ENCODE data around the gene OR10G3. TPM values are rescaled to one million over a fixed set of nuclear protein-coding genes. Genes with fewer than 3 reads are reported as not detected.
A peak's percentile ranks its signal among the peaks of the same experiment; 100 is the strongest.

Gene OR10G3
- total and polyA plus RNA-seq, 2 experiments from 2014 or later, result not detected

DNA sequence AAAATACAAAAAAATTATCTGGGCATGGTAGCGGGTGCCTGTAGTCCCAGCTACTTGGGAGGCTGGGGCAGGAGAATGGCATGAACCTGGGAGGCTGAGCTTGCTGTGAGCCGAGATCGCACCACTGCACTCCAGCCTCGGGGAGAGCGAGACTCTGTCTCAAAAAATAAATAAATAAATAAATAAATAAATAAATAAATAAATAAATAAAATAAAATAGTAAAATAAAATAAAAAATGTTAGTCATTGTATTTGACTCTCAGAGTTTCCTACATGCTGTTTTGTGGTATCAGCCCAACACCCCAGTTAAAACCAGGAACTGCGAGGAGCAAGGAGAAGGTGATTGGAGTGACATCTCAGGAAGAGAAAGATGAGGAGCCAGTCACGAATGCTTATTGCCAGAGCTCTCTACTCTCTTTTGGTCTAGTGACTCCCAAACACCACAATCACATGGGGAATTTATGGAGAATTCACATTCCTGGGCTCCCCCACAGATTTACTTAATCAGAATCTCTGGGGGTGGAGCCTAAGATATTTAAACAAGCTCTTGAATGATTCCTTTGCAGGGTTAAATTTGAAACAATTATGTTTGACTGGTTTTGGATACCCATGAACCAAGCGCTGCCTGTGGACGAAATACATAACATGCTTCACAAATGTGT is 38.3 kb downstream of the OR10G3 start (continued):
- TF ChIP-seq CREB1 (CRISPR knock-in tag; IDR thresholded peaks at IDR 0.05; ENCODE audit: low read depth), result no peak
- TF ChIP-seq NANOG (IDR thresholded peaks at IDR 0.05; ENCODE audit: borderline replicate concordance), result no peak
- TF ChIP-seq ETS1 (IDR thresholded peaks at IDR 0.05), result no peak

DNA sequence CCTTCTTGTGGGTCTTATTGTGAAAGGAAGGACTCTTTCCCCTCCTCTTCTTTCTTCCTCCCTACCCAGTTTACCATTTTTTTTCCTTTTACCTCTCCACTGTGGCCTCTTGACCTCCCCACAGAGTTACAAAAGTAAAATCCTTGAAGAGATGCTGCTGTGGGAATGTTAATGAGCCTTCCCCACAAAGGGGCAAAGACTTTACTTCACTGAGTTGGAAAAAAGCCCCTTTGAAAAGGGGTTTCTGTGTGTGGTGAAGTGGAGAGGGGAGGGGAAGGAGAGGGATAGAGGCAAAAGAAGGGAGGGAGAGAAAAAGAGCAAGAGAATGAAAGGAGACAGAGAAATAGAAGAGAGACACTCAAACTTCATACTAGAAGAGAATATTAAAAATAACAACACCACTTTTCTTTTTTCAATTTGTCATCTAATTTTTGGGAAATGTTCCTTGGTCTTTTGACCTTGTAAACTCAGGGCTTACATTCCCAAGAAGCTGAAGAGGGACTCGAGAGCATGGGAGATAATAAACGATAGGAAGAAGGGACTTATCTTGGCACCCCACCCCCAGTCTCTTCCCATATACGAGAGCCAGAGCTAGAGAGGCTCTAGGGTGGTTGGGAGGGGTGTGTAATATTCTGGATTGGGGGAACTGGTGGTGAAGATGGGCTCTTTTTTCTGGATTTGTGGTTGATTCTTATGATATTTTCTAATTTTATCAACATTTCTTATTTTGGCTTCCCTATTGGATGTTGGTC is 40.5 kb downstream of the OR10G3 start:
- Mint-ChIP-seq H3K9me3 (no peaks in the 10 kb centered on the region; the same call in 1 of the 3 replicates), H3K4me3 (peak overlapping the region; percentile 47), H3K4me1 (peaks cover 47% of the 10 kb centered on the region), H3K27me3 (ENCODE audit: insufficient read depth, low read depth, poor library complexity) (peaks cover 31% of the 10 kb centered on the region), H3K36me3 (ENCODE audit: low read depth) (peaks cover 14% of the 10 kb centered on the region), H3K27ac (peak overlapping the region; percentile 90)
- H3K4me1 ChIP-seq (ENCODE audit: insufficient read depth), result peaks cover 45% of the 10 kb centered on the region
- peak; percentile 5; the same call in 2 of the 3 replicates for ATAC-seq
- H3K79me2 ChIP-seq (replicated peaks; ENCODE audit: insufficient read depth), result peaks cover 44% of the 10 kb centered on the region
- no peak overlapping the region for H2AFZ ChIP-seq
- no peaks in the 10 kb centered on the region for H3K27me3 ChIP-seq (ENCODE audit: insufficient read depth)
- peak overlapping the region; percentile 10; the same call in 1 of the 2 replicates for H3K4me3 ChIP-seq
- H4K20me1 ChIP-seq (replicated peaks; ENCODE audit: insufficient read depth), result no peaks in the 10 kb centered on the region
- TF ChIP-seq ZNF331 (CRISPR knock-in tag; IDR thresholded peaks at IDR 0.05; ENCODE audit: low read depth), result no peak
- TF ChIP-seq ZNF114 (CRISPR knock-in tag; IDR thresholded peaks at IDR 0.05), result no peak
- no peak for TF ChIP-seq CREB1 (CRISPR knock-in tag; IDR thresholded peaks at IDR 0.05; ENCODE audit: low read depth)
- TF ChIP-seq POLR2AphosphoS5 (IDR thresholded peaks at IDR 0.05; ENCODE audit: low read depth), result no peak
- TF ChIP-seq, protein P1, sequence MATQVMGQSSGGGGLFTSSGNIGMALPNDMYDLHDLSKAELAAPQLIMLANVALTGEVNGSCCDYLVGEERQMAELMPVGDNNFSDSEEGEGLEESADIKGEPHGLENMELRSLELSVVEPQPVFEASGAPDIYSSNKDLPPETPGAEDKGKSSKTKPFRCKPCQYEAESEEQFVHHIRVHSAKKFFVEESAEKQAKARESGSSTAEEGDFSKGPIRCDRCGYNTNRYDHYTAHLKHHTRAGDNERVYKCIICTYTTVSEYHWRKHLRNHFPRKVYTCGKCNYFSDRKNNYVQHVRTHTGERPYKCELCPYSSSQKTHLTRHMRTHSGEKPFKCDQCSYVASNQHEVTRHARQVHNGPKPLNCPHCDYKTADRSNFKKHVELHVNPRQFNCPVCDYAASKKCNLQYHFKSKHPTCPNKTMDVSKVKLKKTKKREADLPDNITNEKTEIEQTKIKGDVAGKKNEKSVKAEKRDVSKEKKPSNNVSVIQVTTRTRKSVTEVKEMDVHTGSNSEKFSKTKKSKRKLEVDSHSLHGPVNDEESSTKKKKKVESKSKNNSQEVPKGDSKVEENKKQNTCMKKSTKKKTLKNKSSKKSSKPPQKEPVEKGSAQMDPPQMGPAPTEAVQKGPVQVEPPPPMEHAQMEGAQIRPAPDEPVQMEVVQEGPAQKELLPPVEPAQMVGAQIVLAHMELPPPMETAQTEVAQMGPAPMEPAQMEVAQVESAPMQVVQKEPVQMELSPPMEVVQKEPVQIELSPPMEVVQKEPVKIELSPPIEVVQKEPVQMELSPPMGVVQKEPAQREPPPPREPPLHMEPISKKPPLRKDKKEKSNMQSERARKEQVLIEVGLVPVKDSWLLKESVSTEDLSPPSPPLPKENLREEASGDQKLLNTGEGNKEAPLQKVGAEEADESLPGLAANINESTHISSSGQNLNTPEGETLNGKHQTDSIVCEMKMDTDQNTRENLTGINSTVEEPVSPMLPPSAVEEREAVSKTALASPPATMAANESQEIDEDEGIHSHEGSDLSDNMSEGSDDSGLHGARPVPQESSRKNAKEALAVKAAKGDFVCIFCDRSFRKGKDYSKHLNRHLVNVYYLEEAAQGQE (IDR thresholded peaks at IDR 0.05; ENCODE audit: unreplicated experiment), result no peak
- H3F3A ChIP-seq (replicated peaks; ENCODE audit: low read depth), result peaks cover 9% of the 10 kb centered on the region; the same call in 1 of the 2 replicates
- peak overlapping the region; percentile 50 for H3K4me2 ChIP-seq
- no peaks in the 10 kb centered on the region for H3K9me2 ChIP-seq (ENCODE audit: insufficient read depth)
- H3K36me3 ChIP-seq (ENCODE audit: insufficient read depth), result no peaks in the 10 kb centered on the region
- H3K27ac ChIP-seq (ENCODE audit: low read depth), result peak overlapping the region; percentile 84
- peak; percentile 44 for DNase-seq (ENCODE audit: low spot score)

Measured in GM23338 (cell line).